Stimulated activated CD4-positive, alpha-beta T cell treated with anti-CD3 and anti-CD28 coated beads, Interleukin-4, amount 100 ng/mL, for 24 hours (primary cell): ENCODE results near the gene RUFY3.
"Not testable (repeated sequence)": the region's sequence is repeated elsewhere in the genome, so short reads cannot be mapped to it uniquely, and the experiment has no call there.

Source experiments
- DNase-seq: peaks from one replicate; pipeline ENCODE4 v3.0.0-alpha.2; 2020

RUFY3 gene

DNA sequence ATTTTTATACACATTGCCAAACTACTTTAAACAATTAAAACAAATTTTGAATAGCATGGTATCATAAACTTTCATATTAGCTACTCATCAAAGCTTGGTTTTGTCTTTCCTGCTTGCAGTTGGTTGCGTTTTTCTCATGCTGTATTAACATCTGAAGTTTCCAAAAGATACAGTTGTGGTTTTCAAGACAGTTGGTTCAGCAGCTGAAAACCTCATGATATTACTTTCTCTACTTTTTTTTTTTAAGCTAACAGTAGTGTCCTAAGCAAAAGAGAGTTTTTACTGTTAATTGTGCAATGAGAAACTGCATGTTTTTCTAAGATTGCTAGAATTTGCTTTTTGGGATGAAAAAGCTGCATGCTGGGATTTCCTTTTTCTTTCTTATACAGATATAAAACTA, 15.2 kb downstream of the RUFY3 start:
- no peak for DNase-seq

GRCh38 chr4:70737409-70737808, 15.6 kb downstream of the RUFY3 start:
- no peak for DNase-seq

GRCh38 chr4:70739496-70740337, 18.0 kb downstream of the RUFY3 start:
- no peak for DNase-seq

GRCh38 chr4:70741867-70742658, 20.3 kb downstream of the RUFY3 start:
- DNase-seq, result no peak

DNA sequence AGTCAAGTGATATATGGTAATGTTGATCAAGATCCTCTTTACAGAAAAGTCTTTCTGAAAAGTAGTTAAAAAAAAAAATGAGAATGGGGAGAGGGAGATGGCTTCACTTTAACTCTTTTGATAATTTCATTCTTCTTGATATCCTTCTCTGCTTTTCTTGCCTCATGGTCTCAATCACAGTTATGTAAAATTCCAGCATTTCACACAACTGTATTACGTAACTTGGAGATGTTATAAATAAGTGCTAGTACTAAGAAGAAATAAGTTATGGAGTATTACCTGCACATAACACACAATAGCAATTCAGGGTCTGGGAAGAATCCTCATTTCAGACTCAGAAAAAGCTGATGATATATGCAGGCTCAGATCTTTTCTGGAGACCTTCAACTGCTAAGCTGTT, 22.0 kb downstream of the RUFY3 start:
- no peak for DNase-seq

DNA sequence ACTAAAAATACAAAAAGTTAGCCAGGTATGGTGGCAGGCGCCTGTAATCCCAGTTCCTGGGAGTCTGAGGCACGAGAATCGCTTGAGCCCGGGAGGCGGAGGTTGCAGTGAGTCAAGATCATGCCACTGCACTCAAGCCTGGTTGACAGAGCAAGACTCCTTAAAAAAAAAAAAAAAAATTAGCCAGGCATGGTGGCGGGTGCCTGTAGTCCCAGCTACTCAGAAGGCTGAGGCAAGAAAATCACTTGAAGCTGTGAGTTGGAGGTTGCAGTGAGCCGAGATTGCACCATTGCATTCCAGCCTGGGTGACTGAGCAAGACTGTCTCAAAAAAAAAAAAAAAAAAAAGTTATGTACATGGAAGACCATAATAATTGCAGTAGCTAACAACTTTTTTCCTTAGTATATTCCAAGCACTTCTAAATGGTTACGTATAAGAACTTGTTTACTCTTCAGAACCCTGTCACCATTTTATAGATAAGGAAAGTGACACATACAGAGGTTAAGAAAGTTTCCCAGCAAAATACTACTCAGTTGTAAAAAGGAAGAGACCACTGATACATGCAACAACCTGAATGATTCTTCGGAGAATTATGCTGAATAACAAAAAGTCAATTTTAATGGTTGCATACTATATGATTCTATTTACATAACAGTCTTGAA, 24.5 kb downstream of the RUFY3 start:
- no peak for DNase-seq

DNA sequence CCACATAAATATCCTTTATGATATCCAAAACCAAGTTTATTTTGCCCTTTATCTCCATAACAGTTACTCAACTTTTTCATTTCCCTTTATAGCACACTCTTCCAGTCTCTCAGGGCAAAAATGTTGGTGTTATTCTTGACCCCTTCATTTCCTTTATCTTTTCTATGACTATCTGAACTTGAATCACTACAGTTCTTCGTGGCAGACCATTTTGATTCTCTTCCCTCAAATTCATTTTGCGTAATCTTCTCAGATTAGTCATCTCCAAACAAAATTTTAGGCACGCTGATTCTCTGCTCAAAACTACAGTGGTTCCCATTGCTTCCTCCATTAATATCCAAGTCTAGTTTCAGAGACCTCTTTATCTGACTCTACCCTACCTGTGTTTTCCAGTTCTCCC, 26.1 kb downstream of the RUFY3 start:
- DNase-seq, result no peak

DNA sequence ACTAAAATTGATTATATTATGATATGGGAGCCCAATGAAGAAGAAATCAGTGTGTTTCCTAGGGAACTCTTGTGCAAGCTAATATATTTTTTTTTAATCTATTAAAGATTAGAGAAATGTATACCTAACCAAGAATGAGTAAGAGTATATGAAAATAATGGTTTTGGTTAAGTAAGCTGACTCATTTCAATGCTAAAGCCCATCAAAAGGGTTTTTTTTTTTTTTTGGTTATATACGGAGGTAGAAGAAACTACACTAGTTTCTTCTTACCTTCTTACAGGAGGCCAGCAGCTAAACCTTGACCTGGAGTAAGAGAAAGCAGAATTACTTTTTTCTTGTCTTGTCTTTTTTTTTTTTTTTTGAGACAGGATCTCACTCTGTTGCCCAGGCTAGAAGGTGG, 27.5 kb downstream of the RUFY3 start:
- DNase-seq, result no peak

GRCh38 chr4:70752236-70752635, 30.5 kb downstream of the RUFY3 start:
- DNase-seq, result no peak

DNA sequence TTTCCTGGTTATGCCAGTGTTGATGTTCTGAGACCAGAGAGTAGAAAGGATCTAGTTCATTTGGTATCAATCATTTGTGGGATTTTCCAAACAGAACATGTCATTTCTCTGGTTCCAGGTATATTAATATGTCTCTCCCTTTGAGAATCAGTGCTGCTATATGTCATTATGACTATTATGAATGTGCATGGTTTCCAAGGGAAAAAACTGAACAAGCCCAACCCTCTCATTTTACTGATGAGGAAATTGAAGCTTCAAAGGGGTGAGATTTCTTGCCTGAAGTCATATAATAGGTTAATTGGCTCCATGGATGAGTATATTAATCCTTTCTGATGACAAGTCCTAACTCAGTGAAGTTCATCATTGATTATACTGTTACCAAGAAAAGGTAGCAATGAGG, 31.9 kb downstream of the RUFY3 start:
- no peak for DNase-seq

GRCh38 chr4:70754470-70754869, 32.7 kb downstream of the RUFY3 start:
- DNase-seq, result no peak

- no peak for DNase-seq
Measured at GRCh38 chr4:70754990-70755688, 33.4 kb downstream of the RUFY3 start.

GRCh38 chr4:70759126-70759525, 37.4 kb downstream of the RUFY3 start:
- DNase-seq, result no peak

GRCh38 chr4:70759627-70760026, 37.9 kb downstream of the RUFY3 start:
- DNase-seq, result no peak

- no peak for DNase-seq
Measured at GRCh38 chr4:70760662-70761061, 38.9 kb downstream of the RUFY3 start.

GRCh38 chr4:70761276-70761816, 39.6 kb downstream of the RUFY3 start:
- no peak for DNase-seq

- DNase-seq, result no peak
Measured at GRCh38 chr4:70765368-70765767, 43.6 kb downstream of the RUFY3 start.

GRCh38 chr4:70768301-70768948, 46.7 kb downstream of the RUFY3 start:
- DNase-seq, result no peak

- DNase-seq, result not testable (repeated sequence)
Measured at GRCh38 chr4:70769396-70769795, 47.6 kb downstream of the RUFY3 start.

DNA sequence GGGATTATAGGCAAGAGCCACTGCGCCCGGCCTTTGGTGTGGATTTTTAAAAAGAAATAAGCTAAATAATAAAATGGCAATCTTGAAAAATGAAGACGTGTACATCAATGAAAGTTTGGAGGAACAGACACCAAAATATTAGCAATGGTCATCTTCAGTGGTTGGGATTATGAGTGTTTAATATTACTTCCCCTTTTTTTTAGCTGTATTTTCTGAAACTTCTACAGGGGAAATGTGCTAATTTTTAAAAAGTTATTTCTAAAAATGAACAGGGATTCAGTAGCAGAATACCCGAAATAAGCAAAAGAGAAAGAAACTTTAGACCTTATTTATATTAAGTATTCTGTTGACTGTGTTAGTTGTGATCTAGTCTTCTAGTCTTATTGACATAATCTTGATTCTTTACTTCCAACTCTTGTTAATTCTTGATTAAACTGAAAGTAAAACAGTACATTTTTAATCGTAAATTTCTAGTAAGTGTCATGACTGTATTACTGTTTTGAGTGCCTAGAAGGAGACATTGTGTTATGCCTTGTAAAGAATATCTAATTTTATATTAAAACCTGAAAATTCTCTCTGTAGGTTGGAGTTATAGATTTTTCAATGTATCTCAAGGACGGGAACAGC, 51.3 kb downstream of the RUFY3 start:
- no peak for DNase-seq

DNA sequence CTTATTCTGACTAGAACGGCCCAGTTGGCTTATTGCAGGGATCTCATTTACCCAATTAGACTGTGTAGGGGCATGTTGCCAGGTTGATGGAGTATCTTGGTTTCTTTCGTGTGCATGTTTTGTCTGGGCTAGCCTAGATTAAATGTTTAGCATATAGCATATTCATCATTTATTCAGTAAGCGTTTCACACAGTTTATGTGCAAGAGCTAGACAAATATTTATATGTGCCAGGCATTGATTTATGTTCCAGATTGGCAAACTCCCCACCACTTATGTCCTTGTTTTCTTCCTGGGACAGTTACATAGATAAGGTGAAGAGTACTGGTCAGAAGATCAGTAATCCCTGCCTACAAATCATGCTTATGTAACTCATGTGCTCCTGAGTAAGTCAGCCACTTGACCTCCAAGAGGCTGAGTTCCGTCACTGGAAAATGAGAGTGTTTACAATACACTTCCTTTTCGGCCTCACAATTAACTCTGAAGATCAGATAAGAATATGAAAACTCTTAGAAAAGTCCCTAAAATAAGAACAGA, 57.2 kb downstream of the RUFY3 start:
- DNase-seq, result no peak
